Skeletal muscle tissue (tissue), 4 donors: ENCODE results near the gene HDLBP. TPM values are rescaled to one million over a fixed set of nuclear protein-coding genes. Genes with fewer than 3 reads are reported as not detected.

Experiments
- H3K27ac ChIP-seq: one replicate; pipeline ENCODE4 v1.7.0; 2013; ENCODE audit warnings: mild to moderate bottlenecking, low read depth, low read length, inconsistent platforms
- H3K27me3 ChIP-seq, 3 donors: one replicate each; pipeline ENCODE4 v1.7.0; 2013; ENCODE audit warnings: low read length in 3 of 3; ENCODE audit not compliant: control insufficient read depth in 3 of 3, insufficient read depth in 3 of 3
- H3K36me3 ChIP-seq, 3 donors: one replicate each; pipeline ENCODE4 v1.7.0; 2013; ENCODE audit warnings: low read length in 3 of 3; ENCODE audit not compliant: control insufficient read depth in 3 of 3, insufficient read depth in 3 of 3
- H3K4me1 ChIP-seq, 3 donors: one replicate each; pipeline ENCODE4 v1.7.0; 2013; ENCODE audit warnings: low read length in 3 of 3, mild to moderate bottlenecking in 3 of 3; ENCODE audit not compliant: control insufficient read depth in 3 of 3, insufficient read depth in 3 of 3
- H3K4me3 ChIP-seq, 3 donors: one replicate each; pipeline ENCODE4 v1.7.0; 2013; ENCODE audit warnings: low read length in 3 of 3
- H3K9ac ChIP-seq, 3 donors: one replicate each; pipeline ENCODE4 v1.7.0; 2013; ENCODE audit warnings: low read length in 3 of 3, mild to moderate bottlenecking in 3 of 3, moderate library complexity in 2 of 3, low read depth in 1 of 3
- H3K9me3 ChIP-seq, 3 donors: one replicate each; pipeline ENCODE4 v1.7.0; 2013; ENCODE audit warnings: low read length in 3 of 3; ENCODE audit not compliant: control insufficient read depth in 3 of 3
- total RNA-seq: library from RNA; depleted of rRNA; stranded (reverse); fragments of >200 nt; gene quantifications from one replicate; pipeline ENCODE4 v1.2.3, GENCODE V29; 2014
- donor health status: Osteomylitis.

Gene HDLBP, protein sequence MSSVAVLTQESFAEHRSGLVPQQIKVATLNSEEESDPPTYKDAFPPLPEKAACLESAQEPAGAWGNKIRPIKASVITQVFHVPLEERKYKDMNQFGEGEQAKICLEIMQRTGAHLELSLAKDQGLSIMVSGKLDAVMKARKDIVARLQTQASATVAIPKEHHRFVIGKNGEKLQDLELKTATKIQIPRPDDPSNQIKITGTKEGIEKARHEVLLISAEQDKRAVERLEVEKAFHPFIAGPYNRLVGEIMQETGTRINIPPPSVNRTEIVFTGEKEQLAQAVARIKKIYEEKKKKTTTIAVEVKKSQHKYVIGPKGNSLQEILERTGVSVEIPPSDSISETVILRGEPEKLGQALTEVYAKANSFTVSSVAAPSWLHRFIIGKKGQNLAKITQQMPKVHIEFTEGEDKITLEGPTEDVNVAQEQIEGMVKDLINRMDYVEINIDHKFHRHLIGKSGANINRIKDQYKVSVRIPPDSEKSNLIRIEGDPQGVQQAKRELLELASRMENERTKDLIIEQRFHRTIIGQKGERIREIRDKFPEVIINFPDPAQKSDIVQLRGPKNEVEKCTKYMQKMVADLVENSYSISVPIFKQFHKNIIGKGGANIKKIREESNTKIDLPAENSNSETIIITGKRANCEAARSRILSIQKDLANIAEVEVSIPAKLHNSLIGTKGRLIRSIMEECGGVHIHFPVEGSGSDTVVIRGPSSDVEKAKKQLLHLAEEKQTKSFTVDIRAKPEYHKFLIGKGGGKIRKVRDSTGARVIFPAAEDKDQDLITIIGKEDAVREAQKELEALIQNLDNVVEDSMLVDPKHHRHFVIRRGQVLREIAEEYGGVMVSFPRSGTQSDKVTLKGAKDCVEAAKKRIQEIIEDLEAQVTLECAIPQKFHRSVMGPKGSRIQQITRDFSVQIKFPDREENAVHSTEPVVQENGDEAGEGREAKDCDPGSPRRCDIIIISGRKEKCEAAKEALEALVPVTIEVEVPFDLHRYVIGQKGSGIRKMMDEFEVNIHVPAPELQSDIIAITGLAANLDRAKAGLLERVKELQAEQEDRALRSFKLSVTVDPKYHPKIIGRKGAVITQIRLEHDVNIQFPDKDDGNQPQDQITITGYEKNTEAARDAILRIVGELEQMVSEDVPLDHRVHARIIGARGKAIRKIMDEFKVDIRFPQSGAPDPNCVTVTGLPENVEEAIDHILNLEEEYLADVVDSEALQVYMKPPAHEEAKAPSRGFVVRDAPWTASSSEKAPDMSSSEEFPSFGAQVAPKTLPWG (N-terminal part only)
- 473 TPM for total RNA-seq

DNA sequence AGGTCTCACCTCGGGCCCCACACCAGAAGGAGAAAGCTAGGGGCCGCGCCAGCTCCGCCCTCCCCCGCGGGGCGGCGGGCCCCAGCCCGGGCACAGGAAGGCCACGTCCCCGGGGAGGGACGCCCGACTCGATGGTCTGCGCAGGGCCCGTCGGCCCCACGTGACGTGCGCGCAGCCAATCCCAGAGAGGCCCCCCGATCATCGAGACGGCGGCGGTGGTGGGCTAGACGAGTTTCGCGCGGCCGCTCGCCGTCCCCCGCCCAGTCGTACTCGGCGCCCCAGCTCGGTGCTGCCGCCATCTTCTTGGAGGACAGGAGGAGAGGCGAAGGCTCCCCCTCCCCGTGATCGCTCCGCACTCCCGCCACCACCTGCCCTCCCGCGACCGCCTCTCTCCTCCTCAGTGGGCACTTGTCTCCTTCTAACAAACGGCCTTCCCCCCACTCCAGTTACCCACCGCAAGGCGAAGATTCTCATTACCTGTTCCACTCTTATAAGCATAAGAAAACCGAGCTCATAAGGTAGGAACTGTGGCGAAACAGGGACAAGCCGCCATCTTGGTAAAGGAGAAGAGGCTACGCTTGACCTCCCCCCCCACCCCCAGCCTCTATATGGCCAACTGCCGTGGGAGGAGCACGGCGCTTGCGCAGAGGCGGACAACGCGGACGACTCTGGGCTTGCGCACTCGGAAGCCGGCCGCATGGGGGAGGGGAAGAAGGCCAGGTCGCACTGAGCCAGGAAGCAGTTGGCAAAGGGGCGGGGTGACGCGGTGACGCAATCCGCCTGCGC, at the start of gene HDLBP:
HDLBP (minus strand) TSS at position 580 of the 786 bp plus-strand sequence. CDS start 48,803 bp downstream, outside the sequence.
- peak within 1 kb of the TSS; percentile 99 for H3K27ac ChIP-seq
- H3K4me3 ChIP-seq = peak within 1 kb of the TSS; percentile 94 to 96 (median 95)
- H3K9me3 ChIP-seq = no peaks in the 10 kb centered on the region
- H3K27me3 ChIP-seq = no peaks in the 10 kb centered on the region
- peaks cover 52 to 57% (median 55%) of the 10 kb centered on the region in 3 donors for H3K4me1 ChIP-seq
- peak within 1 kb of the TSS; percentile 94 to 98 (median 97) for H3K9ac ChIP-seq
- no peaks in the 10 kb centered on the region for H3K36me3 ChIP-seq

DNA sequence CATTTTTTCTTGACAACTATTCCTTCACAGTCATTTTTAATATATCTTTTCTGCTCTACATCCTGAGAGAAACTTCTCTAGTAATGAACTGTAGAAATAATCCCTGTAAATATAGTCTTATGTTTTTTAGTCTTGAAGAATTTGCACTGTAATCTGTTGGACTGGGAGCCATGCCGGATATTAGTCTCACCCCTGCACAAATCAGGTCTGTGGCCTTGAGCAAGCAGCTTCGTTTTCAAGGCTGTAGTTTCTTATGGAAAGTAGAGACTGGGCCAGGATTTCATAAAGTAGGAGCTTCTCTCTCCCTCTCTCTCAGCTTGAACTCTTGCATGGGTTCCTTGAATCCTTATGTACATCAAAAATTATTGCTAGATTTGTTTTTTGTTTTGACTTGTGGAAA, 49.3 kb upstream of the HDLBP start:
- Histone ChIP-seq H3K4me1 (peaks cover 22 to 30% (median 28%) of the 10 kb centered on the region in 3 donors), H3K9me3 (no peaks in the 10 kb centered on the region), H3K9ac (no peak overlapping the region), H3K36me3 (no peaks in the 10 kb centered on the region), H3K27me3 (no peaks in the 10 kb centered on the region), H3K27ac (no peak overlapping the region), H3K4me3 (no peak overlapping the region)

DNA sequence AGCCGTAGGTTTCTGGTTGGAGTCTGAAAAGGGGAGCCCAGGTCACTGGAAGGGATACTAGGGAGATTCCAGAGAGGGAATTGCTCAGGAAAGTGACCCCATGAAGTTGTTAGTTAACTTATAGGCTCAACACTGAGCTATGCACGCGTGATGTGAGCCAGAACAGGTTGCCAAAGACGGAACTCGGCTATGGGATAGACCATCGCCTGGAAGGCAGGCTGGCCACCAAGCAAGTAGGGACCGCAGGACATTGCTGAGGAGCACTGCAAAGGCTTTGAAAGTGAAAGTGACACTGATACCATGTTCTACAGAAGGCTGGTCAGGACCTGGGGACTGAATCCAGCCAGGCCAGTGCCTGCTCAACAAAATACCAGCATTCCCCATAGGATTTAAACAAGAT, 48.0 kb upstream of the HDLBP start:
- H3K9me3 ChIP-seq = no peaks in the 10 kb centered on the region
- H3K36me3 ChIP-seq = no peaks in the 10 kb centered on the region
- H3K27ac ChIP-seq = peak overlapping the region; percentile 70
- peaks cover 25 to 30% (median 30%) of the 10 kb centered on the region in 3 donors for H3K4me1 ChIP-seq
- no peaks in the 10 kb centered on the region for H3K27me3 ChIP-seq
- H3K9ac ChIP-seq = peak overlapping the region; percentile 55 to 63 (median 59)
- peak overlapping the region; percentile 60 to 69 (median 64) for H3K4me3 ChIP-seq

DNA sequence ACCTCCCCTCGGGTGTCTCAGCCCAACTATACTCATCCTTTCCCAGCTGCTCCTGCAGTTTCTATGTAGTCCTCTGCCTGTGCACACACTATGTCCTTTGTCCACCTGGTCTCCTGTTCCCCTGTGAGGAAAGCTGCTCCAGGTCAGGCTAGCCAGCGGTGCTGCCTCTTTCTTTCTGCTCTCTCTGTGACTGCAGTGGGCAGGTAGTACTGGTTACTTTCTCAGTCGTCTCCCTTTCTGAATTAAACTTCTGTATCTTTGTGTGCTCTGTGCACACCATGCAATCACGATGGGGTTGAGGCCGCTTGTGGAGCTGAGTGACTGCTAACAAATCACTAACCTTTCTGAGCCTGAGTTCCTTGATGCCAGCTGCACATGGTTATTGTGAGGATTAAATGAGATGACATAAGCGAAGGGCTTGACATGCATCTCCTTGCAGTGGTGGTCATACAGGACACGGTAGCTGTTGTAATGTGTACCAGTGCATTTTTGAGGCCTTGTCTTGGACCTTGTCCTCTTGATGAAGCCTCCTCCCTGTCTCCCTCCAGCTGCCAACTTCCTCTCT, 44.1 kb upstream of the HDLBP start:
- Histone ChIP-seq H3K4me3 (no peak overlapping the region), H3K9ac (no peak overlapping the region), H3K36me3 (no peaks in the 10 kb centered on the region), H3K9me3 (no peaks in the 10 kb centered on the region), H3K4me1 (peaks cover 33 to 38% (median 37%) of the 10 kb centered on the region in 3 donors), H3K27ac (no peak overlapping the region), H3K27me3 (no peaks in the 10 kb centered on the region)

DNA sequence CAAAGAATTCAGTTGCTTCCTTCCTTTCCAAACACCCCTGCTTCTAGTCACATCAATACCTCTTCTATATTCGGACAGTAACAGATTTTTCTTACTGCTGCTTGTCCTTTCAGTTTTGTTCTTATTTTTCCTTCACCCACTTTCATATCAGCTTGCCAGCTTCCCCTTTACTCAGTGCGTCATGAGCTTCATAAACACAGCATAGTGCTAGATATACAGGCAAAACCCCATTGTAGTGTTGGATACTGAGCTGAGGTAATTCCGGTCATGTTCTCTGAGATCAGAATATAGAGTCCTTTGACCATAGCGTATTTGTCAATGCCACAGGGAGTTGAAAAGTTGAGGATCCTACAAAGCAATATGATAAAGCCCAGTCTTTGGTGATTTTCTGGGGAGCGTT, 43.0 kb upstream of the HDLBP start:
- peak overlapping the region in 1 of 3 donors; percentile 50 for H3K4me3 ChIP-seq
- no peak overlapping the region for H3K27ac ChIP-seq
- H3K9me3 ChIP-seq = no peaks in the 10 kb centered on the region
- peaks cover 0 to 2% (median 0%) of the 10 kb centered on the region in 3 donors for H3K36me3 ChIP-seq
- peaks cover 26 to 30% (median 28%) of the 10 kb centered on the region in 3 donors for H3K4me1 ChIP-seq
- no peaks in the 10 kb centered on the region for H3K27me3 ChIP-seq
- no peak overlapping the region for H3K9ac ChIP-seq

DNA sequence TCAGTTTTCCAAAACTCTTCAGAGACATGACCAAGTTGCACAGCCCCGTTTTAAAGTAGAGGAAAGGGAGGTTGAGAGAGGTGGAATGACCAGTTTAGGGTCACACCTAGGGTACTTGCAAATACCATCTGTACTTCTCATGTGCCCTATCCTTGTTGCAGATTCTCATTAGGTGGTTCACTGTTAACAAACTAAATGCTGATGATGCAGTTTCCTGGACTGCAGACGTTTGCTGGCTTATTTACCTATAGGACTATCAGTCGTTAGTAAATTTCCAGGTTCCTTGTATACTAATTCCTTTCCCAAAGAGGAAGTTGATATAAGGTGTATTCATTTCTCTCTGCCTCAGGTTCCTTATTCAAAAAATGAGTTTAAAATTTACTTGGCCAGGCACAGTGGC, 42.1 kb upstream of the HDLBP start:
- Histone ChIP-seq H3K4me1 (peaks cover 18 to 21% (median 19%) of the 10 kb centered on the region in 3 donors), H3K27ac (no peak overlapping the region), H3K9ac (peak overlapping the region in 1 of 3 donors; percentile 89), H3K4me3 (peak overlapping the region in 1 of 3 donors; percentile 81), H3K9me3 (no peaks in the 10 kb centered on the region), H3K27me3 (no peaks in the 10 kb centered on the region), H3K36me3 (peaks cover 2 to 11% (median 9%) of the 10 kb centered on the region in 3 donors)

DNA sequence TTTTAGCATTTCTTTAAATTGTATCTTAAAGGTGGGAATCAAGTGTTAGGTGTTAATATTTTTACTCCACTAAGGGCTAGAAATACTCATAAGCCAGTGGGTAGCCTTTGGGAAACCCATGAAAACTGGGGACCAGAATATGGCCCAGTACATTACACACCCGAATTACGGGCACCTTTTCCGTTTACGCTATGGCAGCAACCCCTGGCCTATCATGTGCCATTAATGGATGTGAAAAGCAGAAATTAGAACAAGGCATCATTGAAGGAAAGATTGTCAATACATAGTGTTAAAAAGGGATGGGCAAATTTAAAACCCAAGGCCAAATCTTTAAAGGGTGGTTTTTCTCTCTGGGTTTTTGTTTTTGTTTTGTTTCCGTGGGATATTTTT, 41.4 kb upstream of the HDLBP start:
- Histone ChIP-seq H3K9me3 (no peaks in the 10 kb centered on the region), H3K27me3 (no peaks in the 10 kb centered on the region), H3K9ac (peak overlapping the region; percentile 85 to 92 (median 89)), H3K4me1 (peaks cover 18 to 21% (median 18%) of the 10 kb centered on the region in 3 donors), H3K27ac (peak overlapping the region; percentile 82), H3K4me3 (peak overlapping the region; percentile 75 to 81 (median 76)), H3K36me3 (peaks cover 2 to 17% (median 15%) of the 10 kb centered on the region in 3 donors)

DNA sequence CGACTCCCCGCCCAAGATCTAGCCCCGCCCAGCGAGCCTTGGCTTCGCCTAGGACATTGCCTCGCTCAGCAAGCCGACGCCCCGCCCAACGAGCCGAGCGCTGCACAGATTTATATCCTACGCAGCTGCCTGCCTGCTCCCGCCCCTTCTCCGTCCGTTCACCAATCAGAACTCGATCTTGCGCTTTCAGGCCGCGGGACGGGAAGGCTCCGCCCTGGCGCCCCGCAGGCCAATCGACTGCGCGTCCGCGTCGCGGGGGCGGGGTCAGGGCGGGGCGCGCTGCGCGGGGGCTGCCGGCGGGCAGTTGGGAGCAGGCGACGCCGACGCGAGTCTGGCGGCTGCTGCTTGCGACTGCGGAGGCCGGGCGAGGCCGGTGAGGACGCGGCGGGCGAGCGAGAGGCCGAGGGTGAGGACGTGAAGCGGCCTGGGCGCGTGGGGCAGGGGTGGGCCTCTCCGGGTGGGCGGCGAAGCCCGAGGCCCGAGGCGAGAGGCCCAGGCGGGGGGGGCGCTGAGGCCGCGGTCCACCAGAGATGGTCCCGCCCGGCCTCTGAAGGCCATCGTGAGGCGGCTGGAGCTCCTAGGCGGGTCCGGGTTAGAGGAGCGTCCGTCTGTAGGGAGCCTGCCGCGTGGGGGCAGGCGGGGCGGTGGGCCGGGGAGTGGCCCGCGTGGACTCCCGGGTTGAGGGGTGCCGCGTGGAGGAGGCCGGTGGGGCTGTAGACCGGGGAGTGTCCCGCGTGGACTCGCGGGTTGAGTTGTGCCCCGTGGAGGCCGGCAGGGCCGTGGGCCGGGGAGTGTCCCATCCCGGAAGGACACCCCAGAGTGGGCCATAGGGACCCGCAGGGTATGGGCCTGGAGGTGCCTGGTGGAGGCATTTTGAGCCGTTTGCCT, 40.8 kb upstream of the HDLBP start, which contains the start of gene FARP2:
FARP2 (plus strand) TSS at position 303 of the 888 bp plus-strand sequence. CDS start 16,823 bp downstream, outside the sequence.
- Histone ChIP-seq H3K9me3 (no peaks in the 10 kb centered on the region), H3K9ac (peak within 1 kb of the TSS; percentile 85 to 92 (median 89)), H3K36me3 (peaks cover 8 to 24% (median 22%) of the 10 kb centered on the region in 3 donors), H3K4me3 (peak within 1 kb of the TSS; percentile 75 to 81 (median 76)), H3K27ac (peak within 1 kb of the TSS; percentile 82), H3K27me3 (no peaks in the 10 kb centered on the region), H3K4me1 (peaks cover 17 to 21% (median 18%) of the 10 kb centered on the region in 3 donors)
